COLO829 (cell line): ENCODE data around the gene UBASH3B.

Experiments used
- DNase-seq: peaks from one replicate; pipeline ENCODE4 v3.0.0; 2012; ENCODE audit warnings: low spot score

Gene UBASH3B

DNA sequence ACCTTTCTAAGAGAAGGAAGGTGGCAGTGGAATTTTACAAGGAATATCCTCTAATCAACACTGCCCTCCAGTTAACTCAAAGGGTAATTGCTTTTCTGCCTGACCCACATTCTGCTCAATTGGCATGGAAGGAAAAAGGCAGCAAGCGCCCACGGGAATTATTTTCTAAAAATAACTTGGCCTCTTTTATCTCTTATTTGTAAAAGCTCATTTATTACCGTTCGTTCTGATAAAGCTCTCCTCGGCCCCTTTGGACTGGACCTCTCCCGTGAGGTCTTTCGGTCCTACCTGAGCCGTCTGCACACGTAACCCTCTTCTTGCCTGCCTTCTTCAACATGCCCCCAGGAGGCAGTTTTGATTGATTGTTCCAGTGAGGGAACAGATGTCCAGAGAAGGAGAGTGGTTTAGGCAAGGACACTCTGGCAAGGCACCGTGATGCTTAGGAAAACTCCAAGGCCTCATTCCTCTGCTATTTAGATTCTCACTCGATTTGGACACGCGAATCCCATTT lies 129.6 kb downstream of the UBASH3B start:
- no peak for DNase-seq

DNA sequence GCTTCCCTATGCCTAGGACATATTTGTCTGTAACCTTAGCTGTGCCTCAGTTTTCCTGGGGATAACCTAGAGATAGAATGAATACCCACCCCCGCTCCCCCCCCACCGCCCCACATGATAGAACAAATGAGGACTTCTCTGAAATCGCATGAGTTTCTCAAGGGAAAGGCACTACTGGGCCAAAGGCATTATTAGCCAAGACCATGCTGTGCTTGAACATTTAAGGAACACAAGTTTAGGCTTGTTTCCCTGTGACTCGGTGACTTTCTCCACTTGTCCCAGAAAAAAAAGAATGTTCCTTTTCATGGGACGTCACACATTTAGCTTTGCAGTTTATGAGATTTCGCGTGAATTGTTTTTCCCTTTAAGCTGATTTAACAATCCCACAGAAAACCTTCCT lies 131.4 kb downstream of the UBASH3B start:
- DNase-seq: no peak

GRCh38 chr11:122788781-122789535 lies 133.4 kb downstream of the UBASH3B start:
- no peak for DNase-seq

- DNase-seq: no peak
Observed at GRCh38 chr11:122789907-122790306, 134.4 kb downstream of the UBASH3B start.

DNA sequence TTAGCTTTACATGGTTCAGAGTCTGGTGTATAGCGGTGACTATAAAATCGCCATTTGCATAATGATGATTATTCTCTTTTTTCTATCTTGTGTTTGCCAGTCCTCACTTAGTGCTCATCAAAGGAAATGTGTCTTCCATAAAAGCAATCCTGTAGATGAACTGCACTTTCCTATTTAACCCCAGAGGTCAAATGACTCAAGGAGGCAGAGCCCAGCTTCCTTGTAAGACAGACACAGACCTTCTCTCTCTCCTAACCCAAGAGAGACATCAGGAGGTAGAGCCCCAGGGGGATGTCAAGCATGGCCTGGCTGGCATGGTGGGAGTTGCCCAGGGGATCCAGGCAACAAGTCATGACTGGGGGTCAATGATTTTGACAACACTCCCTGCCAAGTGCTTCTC lies 135.9 kb downstream of the UBASH3B start:
- DNase-seq: no peak

- DNase-seq: peak; percentile 45
Observed at GRCh38 chr11:122791836-122792235, 136.3 kb downstream of the UBASH3B start.

DNA sequence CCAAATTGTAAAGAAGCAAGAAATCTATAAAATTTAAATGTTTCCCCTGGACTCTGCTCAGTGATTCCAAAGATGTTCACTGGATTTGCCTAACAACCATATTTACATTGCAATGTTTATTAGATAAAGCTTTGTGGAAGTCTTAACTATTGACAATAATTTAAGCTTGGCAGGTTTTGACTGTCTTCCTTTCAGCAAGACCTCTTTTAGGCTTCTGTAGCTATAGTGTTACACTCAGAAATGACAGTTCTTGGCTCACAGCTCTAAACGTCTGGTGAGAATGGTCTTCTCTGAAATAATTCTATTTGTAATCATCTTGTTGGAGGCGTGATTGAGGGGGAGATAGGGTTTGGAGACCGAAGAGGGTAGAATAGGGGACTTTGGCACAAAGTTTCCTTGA lies 138.0 kb downstream of the UBASH3B start:
- no peak for DNase-seq

DNA sequence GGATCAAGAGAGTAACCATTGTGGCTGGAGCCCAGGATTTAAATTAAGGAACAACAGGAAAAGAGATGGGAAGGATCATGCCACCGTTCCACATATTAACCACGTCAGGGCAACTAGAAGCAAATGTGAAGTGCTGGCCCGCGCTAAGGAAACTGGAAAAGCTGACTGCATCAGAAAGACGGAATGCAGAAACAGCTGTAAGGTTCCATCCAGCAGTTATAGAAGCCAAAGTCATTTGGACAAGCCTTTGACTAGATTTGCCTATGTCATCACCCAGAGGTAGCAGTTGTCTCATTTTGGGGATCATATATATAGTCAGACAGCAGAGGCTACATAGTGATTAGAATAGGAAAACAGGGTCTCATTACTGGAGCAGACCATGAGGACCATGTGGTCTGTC lies 139.8 kb downstream of the UBASH3B start:
- no peak for DNase-seq

DNA sequence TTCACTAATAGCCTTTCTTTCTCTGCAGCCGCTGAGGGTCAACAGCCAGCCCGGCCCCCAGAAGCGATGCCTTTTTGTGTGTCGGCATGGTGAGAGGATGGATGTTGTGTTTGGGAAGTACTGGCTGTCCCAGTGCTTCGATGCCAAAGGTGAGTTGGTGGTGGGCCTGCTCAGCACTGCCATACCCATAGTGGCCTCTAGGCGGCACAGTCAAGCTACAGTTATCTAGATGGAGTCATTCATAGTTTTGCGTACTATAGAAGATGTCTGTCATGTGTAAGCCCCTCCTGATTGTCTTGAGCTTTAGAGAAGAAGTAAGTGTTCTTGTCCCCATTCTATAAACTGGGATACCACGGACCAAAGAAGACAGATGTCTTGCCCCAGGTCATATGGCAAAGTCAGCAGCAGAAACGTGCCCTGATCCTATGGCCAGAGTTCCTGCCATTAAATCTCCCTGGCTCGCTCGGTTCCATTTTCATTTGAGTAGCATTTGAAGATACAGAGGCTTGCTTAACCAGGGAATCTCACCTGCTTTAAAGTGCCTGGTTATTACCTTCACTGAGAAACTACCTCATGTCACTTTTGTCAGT lies 140.7 kb downstream of the UBASH3B start:
- DNase-seq: no peak

- no peak for DNase-seq
Observed at GRCh38 chr11:122797651-122798050, 142.1 kb downstream of the UBASH3B start.

DNA sequence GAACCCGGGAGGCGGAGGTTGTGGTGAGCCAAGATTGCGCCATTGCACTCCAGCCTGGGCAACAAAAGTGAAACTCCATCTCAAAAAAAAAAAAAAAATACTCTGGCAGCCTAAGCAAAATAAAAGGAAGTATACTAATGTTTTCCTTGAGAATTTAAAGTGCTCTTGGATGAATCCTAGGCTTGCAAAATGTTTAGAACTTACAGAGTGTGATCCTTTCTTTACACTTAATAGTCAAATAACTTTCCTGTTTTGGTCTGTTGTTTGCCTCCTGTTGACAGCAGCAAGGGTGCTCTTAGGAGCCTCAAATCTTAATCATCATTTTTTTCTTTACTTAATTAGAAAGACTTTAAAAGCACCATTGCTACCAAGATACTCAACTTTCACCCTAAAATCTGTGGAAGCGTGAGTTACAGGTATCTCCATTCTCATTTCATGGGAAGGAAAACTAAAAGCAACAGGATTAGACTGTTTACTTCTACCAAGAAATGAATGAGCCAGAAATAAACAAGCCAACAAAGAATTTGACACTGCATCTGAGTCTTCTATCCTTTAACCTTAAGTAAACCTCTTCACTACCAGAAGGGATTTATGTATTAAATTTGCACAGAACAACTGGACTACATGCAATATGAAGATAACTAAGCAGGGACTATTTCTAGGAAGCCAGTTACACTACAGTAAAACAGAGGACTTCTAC lies 144.0 kb downstream of the UBASH3B start:
- no peak for DNase-seq

GRCh38 chr11:122802876-122803275 lies 147.4 kb downstream of the UBASH3B start:
- no peak for DNase-seq

DNA sequence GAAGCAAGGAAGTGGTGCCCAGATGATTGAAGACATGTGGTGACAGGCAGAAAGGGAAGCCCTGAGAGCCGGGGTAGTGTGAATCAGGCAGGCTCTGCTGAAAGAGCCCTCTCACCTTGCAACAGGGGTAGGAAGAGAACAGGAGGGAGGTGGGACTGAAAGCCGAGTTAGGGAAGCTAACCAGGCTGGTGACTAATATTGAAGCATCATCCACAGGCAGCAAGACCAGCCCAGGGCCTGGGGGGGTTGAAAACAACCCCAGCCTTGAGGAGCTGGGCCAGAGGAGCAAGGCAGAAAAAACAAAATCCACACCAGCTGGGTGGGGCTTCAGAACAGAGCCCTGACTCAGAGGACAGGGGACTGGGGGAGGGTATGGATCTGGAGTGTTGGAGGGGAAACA lies 147.8 kb downstream of the UBASH3B start:
- DNase-seq: no peak

DNA sequence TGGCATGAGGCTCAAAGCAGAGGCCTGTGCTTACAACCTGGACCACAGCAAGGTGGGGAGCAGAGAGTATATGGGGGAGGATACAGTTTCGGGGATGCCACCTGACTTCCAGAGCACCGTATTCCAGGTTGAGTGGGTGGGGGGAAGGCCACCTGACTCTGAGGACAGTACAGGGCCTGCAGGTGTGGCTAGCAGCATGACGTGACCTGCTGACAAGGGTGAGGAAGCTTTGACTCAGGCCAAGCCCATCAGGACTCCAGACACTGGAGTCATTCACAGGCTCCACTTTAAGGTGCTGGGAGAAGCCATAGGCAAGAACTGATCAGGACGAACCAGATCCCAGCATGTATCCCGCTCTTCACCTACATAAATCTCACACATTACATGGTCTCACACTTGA lies 148.2 kb downstream of the UBASH3B start:
- no peak for DNase-seq

- no peak for DNase-seq
Observed at GRCh38 chr11:122804161-122804560, 148.6 kb downstream of the UBASH3B start.

DNA sequence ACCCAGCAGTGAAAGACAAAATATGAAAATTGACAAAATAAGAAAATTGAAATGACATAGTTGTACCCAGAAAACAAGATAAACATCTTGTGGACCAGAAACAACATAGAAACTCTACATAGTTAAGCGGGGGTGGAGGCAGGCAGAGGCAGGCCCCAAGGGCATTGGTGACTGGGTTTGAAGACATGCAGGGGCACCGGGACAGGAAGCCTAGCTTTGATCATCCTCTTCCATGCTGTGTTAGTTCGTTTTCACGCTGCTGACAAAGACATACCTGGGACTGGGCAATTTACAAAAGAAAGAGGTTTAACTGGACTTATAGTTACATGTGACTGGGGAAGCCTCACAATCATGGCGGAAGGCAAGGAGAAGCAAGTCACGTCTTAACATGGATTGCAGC lies 149.3 kb downstream of the UBASH3B start:
- DNase-seq: no peak

DNA sequence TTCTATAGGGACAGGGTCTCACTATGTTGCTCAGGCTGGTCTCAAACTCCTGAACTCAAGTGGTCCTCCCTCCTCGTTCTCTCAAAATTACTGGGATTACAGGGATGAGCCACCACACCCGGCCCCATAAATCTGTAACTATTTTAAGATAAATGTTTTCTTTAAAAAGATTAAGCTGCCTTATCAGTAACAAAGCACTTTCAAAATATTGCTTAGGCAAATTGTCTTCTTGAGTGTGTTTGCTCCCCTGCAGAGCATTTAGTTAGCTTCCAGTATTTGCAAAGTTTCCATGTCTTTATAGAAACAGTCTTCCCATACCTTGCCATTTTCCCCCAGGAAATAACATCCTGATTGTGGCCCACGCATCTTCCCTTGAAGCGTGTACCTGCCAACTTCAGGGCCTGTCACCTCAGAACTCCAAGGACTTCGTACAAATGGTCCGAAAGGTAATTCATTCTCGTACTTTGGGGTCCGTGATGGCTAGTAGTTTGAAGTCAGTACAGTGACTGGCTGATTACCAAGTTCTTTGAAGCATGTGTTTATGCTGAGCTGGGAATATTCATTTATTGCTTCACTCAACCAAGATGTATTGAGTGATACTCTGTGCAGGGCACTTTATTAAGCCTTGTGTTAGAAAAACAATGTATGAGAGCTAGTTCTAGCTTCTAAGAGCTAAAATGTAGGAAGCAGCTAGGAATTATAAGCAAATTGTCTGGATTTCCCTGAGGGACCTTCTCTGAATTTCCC lies 152.4 kb downstream of the UBASH3B start:
- no peak for DNase-seq

GRCh38 chr11:122808478-122808869 lies 153.0 kb downstream of the UBASH3B start:
- DNase-seq: peak; percentile 59

GRCh38 chr11:122809866-122810265 lies 154.3 kb downstream of the UBASH3B start:
- no peak for DNase-seq

- no peak for DNase-seq
Observed at GRCh38 chr11:122811721-122812120, 156.2 kb downstream of the UBASH3B start.

DNA sequence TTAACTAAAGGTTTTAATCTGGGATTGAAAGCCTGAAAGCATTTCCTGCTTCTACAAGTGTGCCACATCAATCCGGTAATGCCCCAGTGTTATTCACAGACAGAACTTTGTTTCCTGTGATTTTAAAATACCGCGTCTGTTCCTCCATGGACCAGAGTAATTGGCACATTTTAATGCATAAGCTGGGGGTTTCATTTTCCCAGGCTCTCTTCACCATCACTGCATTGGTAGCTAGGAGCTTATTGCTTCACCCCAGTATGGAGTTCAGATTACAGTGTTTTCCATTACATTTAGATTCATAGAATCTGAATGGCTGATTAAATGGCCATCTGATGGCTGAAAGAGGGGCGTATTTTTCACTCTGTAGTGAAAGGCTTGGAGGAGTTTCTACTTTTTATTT lies 157.1 kb downstream of the UBASH3B start:
- no peak for DNase-seq

- DNase-seq: no peak
Observed at GRCh38 chr11:122813176-122813893, 157.8 kb downstream of the UBASH3B start.
